Immature natural killer cell (primary cell): Measurements from ENCODE around the gene MEI1. TPM values are rescaled to one million over a fixed set of nuclear protein-coding genes. Genes with fewer than 3 reads are reported as not detected.

Experiments used
- DNase-seq, 3 donors: peaks; one replicate each; pipeline ENCODE4 v3.0.0; 2022; ENCODE audit warnings: mixed read lengths in 1 of 3
- H3K27ac Mint-ChIP-seq, 6 donors: one replicate each; pipeline ENCODE4 v1.8.0; 2020; ENCODE audit warnings: mixed read lengths in 6 of 6, mild to moderate bottlenecking in 5 of 6, inconsistent platforms in 4 of 6, moderate library complexity in 3 of 6
- H3K27me3 Mint-ChIP-seq, 3 donors: one replicate each; pipeline ENCODE4 v1.8.0; 2020 to 2021; ENCODE audit warnings: low read depth in 3 of 3, mild to moderate bottlenecking in 3 of 3, mixed read lengths in 3 of 3, moderate library complexity in 3 of 3, inconsistent platforms in 1 of 3
- H3K36me3 Mint-ChIP-seq, 3 donors: one replicate each; pipeline ENCODE4 v1.8.0; 2020; ENCODE audit warnings: mixed read lengths in 3 of 3, inconsistent platforms in 2 of 3, mild to moderate bottlenecking in 2 of 3
- H3K4me1 Mint-ChIP-seq, 2 donors: one replicate each; pipeline ENCODE4 v1.8.0; 2020; ENCODE audit warnings: inconsistent platforms in 2 of 2, mild to moderate bottlenecking in 2 of 2, mixed read lengths in 2 of 2, moderate library complexity in 1 of 2
- H3K4me3 Mint-ChIP-seq, 5 donors: one replicate each; pipeline ENCODE4 v1.8.0; 2020; ENCODE audit warnings: mild to moderate bottlenecking in 5 of 5, mixed read lengths in 5 of 5, inconsistent platforms in 3 of 5, moderate library complexity in 3 of 5
- H3K9me3 Mint-ChIP-seq, 6 donors: one replicate each; pipeline ENCODE4 v1.8.0; 2020; ENCODE audit warnings: mild to moderate bottlenecking in 6 of 6, mixed read lengths in 6 of 6, inconsistent platforms in 4 of 6, moderate library complexity in 3 of 6
- polyA plus RNA-seq, 3 donors: library from polyadenylated mRNA; unstranded; fragments of 300-500 nt; fragmentation: Illumina TruSeq; gene quantifications; one replicate each; pipeline ENCODE4 v1.2.3, GENCODE V29; 2021

The MEI1 gene
- polyA plus RNA-seq, 3 donors from 2014 or later = 122 to 250 (median 178) TPM

GRCh38 chr22:41688365-41689211 lies 10.7 kb upstream of the MEI1 start, which contains the start of gene SNU13:
Gene SNU13, minus strand, starts transcription at chr22:41688867. Its CDS starts 71 bp downstream, at chr22:41688796.
- H3K9me3 Mint-ChIP-seq = no peaks in the 10 kb centered on the region
- H3K4me1 Mint-ChIP-seq = peaks cover 23 to 49% of the 10 kb centered on the region in 2 donors
- DNase-seq = peak; percentile 90 to 91 (median 90)
- H3K27ac Mint-ChIP-seq = peak within 1 kb of the TSS; percentile 97 to 99 (median 98)
- peaks cover 5 to 8% (median 6%) of the 10 kb centered on the region in 3 donors for H3K27me3 Mint-ChIP-seq
- H3K36me3 Mint-ChIP-seq = no peaks in the 10 kb centered on the region
- peak within 1 kb of the TSS; percentile 93 to 98 (median 94) for H3K4me3 Mint-ChIP-seq

- H3K9me3 Mint-ChIP-seq = no peaks in the 10 kb centered on the region
- no peaks in the 10 kb centered on the region for H3K36me3 Mint-ChIP-seq
- H3K27ac Mint-ChIP-seq = peak overlapping the region; percentile 81 to 99 (median 98)
- peak overlapping the region; percentile 7 to 94 (median 44) for H3K4me3 Mint-ChIP-seq
- DNase-seq = no peak
- H3K4me1 Mint-ChIP-seq = peaks cover 23 to 43% of the 10 kb centered on the region in 2 donors
- H3K27me3 Mint-ChIP-seq = peaks cover 5 to 8% (median 6%) of the 10 kb centered on the region in 3 donors
Observed at GRCh38 chr22:41690476-41690875, 8.8 kb upstream of the MEI1 start.

- H3K36me3 Mint-ChIP-seq = no peaks in the 10 kb centered on the region
- H3K9me3 Mint-ChIP-seq = no peaks in the 10 kb centered on the region
- no peak overlapping the region for H3K4me3 Mint-ChIP-seq
- no peak for DNase-seq
- H3K27me3 Mint-ChIP-seq = peaks cover 3 to 7% (median 3%) of the 10 kb centered on the region in 3 donors
- no peak overlapping the region for H3K27ac Mint-ChIP-seq
- peaks cover 9 to 22% of the 10 kb centered on the region in 2 donors for H3K4me1 Mint-ChIP-seq
Observed at GRCh38 chr22:41695211-41695610, 4.1 kb upstream of the MEI1 start.

GRCh38 chr22:41696703-41697102 lies 2.6 kb upstream of the MEI1 start:
- Mint-ChIP-seq H3K4me1 (peaks cover 9 to 12% of the 10 kb centered on the region in 2 donors), H3K9me3 (no peaks in the 10 kb centered on the region), H3K27me3 (peaks cover 3 to 5% (median 3%) of the 10 kb centered on the region in 3 donors), H3K27ac (peak overlapping the region in 3 of 6 donors; percentile 74 to 84 (median 75)), H3K36me3 (no peaks in the 10 kb centered on the region), H3K4me3 (no peak overlapping the region)
- no peak for DNase-seq

- DNase-seq = peak; percentile 81 to 83 (median 83)
- H3K36me3 Mint-ChIP-seq = no peaks in the 10 kb centered on the region
- peak overlapping the region in 4 of 6 donors; percentile 59 to 84 (median 74) for H3K27ac Mint-ChIP-seq
- H3K4me3 Mint-ChIP-seq = peak overlapping the region; percentile 44 to 75 (median 67)
- no peaks in the 10 kb centered on the region for H3K9me3 Mint-ChIP-seq
- peaks cover 9 to 12% of the 10 kb centered on the region in 2 donors for H3K4me1 Mint-ChIP-seq
- H3K27me3 Mint-ChIP-seq = peaks cover 3 to 5% (median 3%) of the 10 kb centered on the region in 3 donors
Observed at GRCh38 chr22:41697126-41697775, 2.1 kb upstream of the MEI1 start.

GRCh38 chr22:41700108-41700364 lies 733 bp downstream of the MEI1 start:
- Mint-ChIP-seq H3K4me1 (peaks cover 9 to 12% of the 10 kb centered on the region in 2 donors), H3K27ac (no peak overlapping the region), H3K36me3 (no peaks in the 10 kb centered on the region), H3K27me3 (peaks cover 3 to 8% (median 3%) of the 10 kb centered on the region in 3 donors), H3K4me3 (peak overlapping the region in 1 of 5 donors; percentile 6), H3K9me3 (no peaks in the 10 kb centered on the region)
- no peak for DNase-seq

- no peak overlapping the region for H3K27ac Mint-ChIP-seq
- H3K9me3 Mint-ChIP-seq = no peaks in the 10 kb centered on the region
- H3K4me1 Mint-ChIP-seq = peaks cover 3 to 6% of the 10 kb centered on the region in 2 donors
- peaks cover 3 to 6% (median 3%) of the 10 kb centered on the region in 3 donors for H3K27me3 Mint-ChIP-seq
- DNase-seq = no peak
- no peaks in the 10 kb centered on the region for H3K36me3 Mint-ChIP-seq
- no peak overlapping the region for H3K4me3 Mint-ChIP-seq
Observed at GRCh38 chr22:41702763-41703162, 3.5 kb downstream of the MEI1 start.

GRCh38 chr22:41709341-41709740 lies 10.0 kb downstream of the MEI1 start:
- H3K27ac Mint-ChIP-seq = no peak overlapping the region

GRCh38 chr22:41713004-41713403 lies 13.7 kb downstream of the MEI1 start:
- H3K4me1 Mint-ChIP-seq = no peaks in the 10 kb centered on the region
- H3K27me3 Mint-ChIP-seq = peaks cover 0 to under 1% (median 0%) of the 10 kb centered on the region in 3 donors
- H3K4me3 Mint-ChIP-seq = no peak overlapping the region
- no peak for DNase-seq
- no peaks in the 10 kb centered on the region for H3K9me3 Mint-ChIP-seq
- no peak overlapping the region for H3K27ac Mint-ChIP-seq
- no peaks in the 10 kb centered on the region for H3K36me3 Mint-ChIP-seq

More at GRCh38 chr22:41709341-41709740, 10.0 kb downstream of the MEI1 start:
- H3K9me3 Mint-ChIP-seq = no peaks in the 10 kb centered on the region
- no peaks in the 10 kb centered on the region for H3K27me3 Mint-ChIP-seq
- DNase-seq = no peak
- H3K4me3 Mint-ChIP-seq = no peak overlapping the region
- no peaks in the 10 kb centered on the region for H3K36me3 Mint-ChIP-seq
- no peaks in the 10 kb centered on the region for H3K4me1 Mint-ChIP-seq

- no peak for DNase-seq
- Mint-ChIP-seq H3K9me3 (no peaks in the 10 kb centered on the region), H3K36me3 (no peaks in the 10 kb centered on the region), H3K4me1 (no peaks in the 10 kb centered on the region), H3K27ac (no peak overlapping the region), H3K27me3 (peaks cover 0 to 4% (median 2%) of the 10 kb centered on the region in 3 donors), H3K4me3 (no peak overlapping the region)
Observed at GRCh38 chr22:41722496-41722895, 23.2 kb downstream of the MEI1 start.

GRCh38 chr22:41725510-41726110 lies 26.3 kb downstream of the MEI1 start:
- Mint-ChIP-seq H3K27ac (no peak overlapping the region), H3K36me3 (no peaks in the 10 kb centered on the region)

GRCh38 chr22:41731609-41732008 lies 32.3 kb downstream of the MEI1 start:
- Mint-ChIP-seq H3K9me3 (no peaks in the 10 kb centered on the region), H3K4me1 (no peaks in the 10 kb centered on the region), H3K27ac (no peak overlapping the region), H3K36me3 (no peaks in the 10 kb centered on the region), H3K4me3 (no peak overlapping the region), H3K27me3 (peaks cover 0 to 2% (median 1%) of the 10 kb centered on the region in 3 donors)
- no peak for DNase-seq

More at GRCh38 chr22:41725510-41726110, 26.3 kb downstream of the MEI1 start:
- no peaks in the 10 kb centered on the region for H3K4me1 Mint-ChIP-seq
- H3K27me3 Mint-ChIP-seq = peaks cover 0 to 2% (median 1%) of the 10 kb centered on the region in 3 donors
- no peak overlapping the region for H3K4me3 Mint-ChIP-seq
- DNase-seq = no peak
- no peaks in the 10 kb centered on the region for H3K9me3 Mint-ChIP-seq

- Mint-ChIP-seq H3K27ac (no peak overlapping the region), H3K4me3 (no peak overlapping the region)
- no peak for DNase-seq
Observed at GRCh38 chr22:41732096-41732772, 32.9 kb downstream of the MEI1 start.

More at GRCh38 chr22:41732096-41732772, 32.9 kb downstream of the MEI1 start:
- Mint-ChIP-seq H3K36me3 (no peaks in the 10 kb centered on the region), H3K27me3 (peaks cover 0 to 2% (median 1%) of the 10 kb centered on the region in 3 donors), H3K9me3 (no peaks in the 10 kb centered on the region), H3K4me1 (no peaks in the 10 kb centered on the region)
